Neural cell (in vitro differentiated cells): ENCODE data around the gene PHB1.

Experiments used
- CTCF ChIP-seq: fragments of 450-650 bp; IDR thresholded peaks from 2 replicates; pipeline ENCODE4 v1.5.1; 2014; ENCODE audit warnings: antibody characterized with exemption, mild to moderate bottlenecking, moderate library complexity; ENCODE audit not compliant: poor library complexity, severe bottlenecking
- EP300 ChIP-seq: fragments of 450-650 bp; conservative IDR thresholded peaks from 2 replicates; pipeline ENCODE4 v1.6.1; 2014; ENCODE audit warnings: antibody characterized with exemption, mild to moderate bottlenecking, moderate library complexity; ENCODE audit not compliant: poor library complexity, severe bottlenecking
- MXI1 ChIP-seq: fragments of 450-650 bp; conservative IDR thresholded peaks from 2 replicates; pipeline ENCODE4 v1.6.1; 2014; ENCODE audit warnings: antibody characterized with exemption, mild to moderate bottlenecking; ENCODE audit not compliant: poor library complexity, severe bottlenecking
- POLR2AphosphoS5 ChIP-seq: IDR thresholded peaks from 2 replicates; pipeline ENCODE4 v1.6.1; 2012
- SMC3 ChIP-seq: fragments of 450-650 bp; conservative IDR thresholded peaks from 2 replicates; pipeline ENCODE4 v1.6.1; 2014; ENCODE audit warnings: antibody characterized with exemption, mild to moderate bottlenecking, moderate library complexity; ENCODE audit not compliant: poor library complexity
- TAF1 ChIP-seq: IDR thresholded peaks from 2 replicates; pipeline ENCODE4 v1.6.1; 2012; ENCODE audit warnings: low read depth

- TF ChIP-seq EP300 (peak; percentile 19), SMC3 (no peak), MXI1 (peak; percentile 24), CTCF (no peak), TAF1 (peak; percentile 25), POLR2AphosphoS5 (peak; percentile 84)
Observed at GRCh38 chr17:49361902-49362722, 52.6 kb downstream of the PHB1 start, which contains the start of gene ZNF652.
